Measurements from ENCODE around the gene CD2. TPM values are rescaled to one million over a fixed set of nuclear protein-coding genes. Genes with fewer than 3 reads are reported as not detected.
A peak's percentile ranks its signal among the peaks of the same experiment; 100 is the strongest.

CD2 gene
- total and polyA plus RNA-seq, 2 experiments from 2014 or later = not detected

GRCh38 chr1:116764906-116765862, 11.0 kb downstream of the CD2 start:
- 75 to 79% methylated on average over 13 to 15 of the region's 15 CpGs for WGBS, 2 experiments (ENCODE audit: low coverage in 1 of 2, low lambda C conversion rate in 2 of 2, missing lambda C conversion rate in 2 of 2)
- in situ Hi-C loops (cut with MboI) = no loop called here

GRCh38 chr1:116765962-116766361, 11.7 kb downstream of the CD2 start:
- Histone ChIP-seq H3K4me3 (no peak overlapping the region), H3K9me3 (ENCODE audit: low read depth) (no peaks in the 10 kb centered on the region), H4K20me1 (ENCODE audit: insufficient read depth) (no peaks in the 10 kb centered on the region), H3K9ac (no peak overlapping the region), H3F3A (ENCODE audit: insufficient read depth) (no peaks in the 10 kb centered on the region), H2AFZ (no peak overlapping the region), H3K9me2 (ENCODE audit: insufficient read depth) (no peaks in the 10 kb centered on the region), H3K36me3 (ENCODE audit: low read depth) (no peaks in the 10 kb centered on the region), H3K27me3 (replicated peaks; ENCODE audit: insufficient read depth) (no peaks in the 10 kb centered on the region), H3K27ac (no peak overlapping the region), H3K4me1 (ENCODE audit: insufficient read depth) (no peaks in the 10 kb centered on the region), H3K79me2 (ENCODE audit: insufficient read depth) (no peaks in the 10 kb centered on the region), H3K4me2 (ENCODE audit: unreplicated experiment) (no peak overlapping the region)
- in situ Hi-C loops (cut with MboI) = no loop called here
- DNase-seq = peak; percentile 48
- no peak for TF ChIP-seq EZH2 (IDR thresholded peaks at IDR 0.05; ENCODE audit: insufficient read depth, poor library complexity, severe bottlenecking)
- TF ChIP-seq EZH2phosphoT487 (IDR thresholded peaks at IDR 0.05; ENCODE audit: insufficient read depth, low read depth) = no peak
- 67 to 80% methylated on average over 4 of the region's 4 CpGs for WGBS, 2 experiments (ENCODE audit: low coverage in 1 of 2, low lambda C conversion rate in 2 of 2, missing lambda C conversion rate in 2 of 2)

More at GRCh38 chr1:116764906-116765862, 11.0 kb downstream of the CD2 start:
- no peak for TF ChIP-seq EZH2 (IDR thresholded peaks at IDR 0.05; ENCODE audit: insufficient read depth, poor library complexity, severe bottlenecking)
- TF ChIP-seq EZH2phosphoT487 (IDR thresholded peaks at IDR 0.05; ENCODE audit: insufficient read depth, low read depth) = no peak
- no peak for DNase-seq
- Histone ChIP-seq H3K4me3 (no peak overlapping the region), H3K9me3 (ENCODE audit: low read depth) (no peaks in the 10 kb centered on the region), H3K27ac (no peak overlapping the region), H3K36me3 (ENCODE audit: low read depth) (no peaks in the 10 kb centered on the region), H3K27me3 (replicated peaks; ENCODE audit: insufficient read depth) (no peaks in the 10 kb centered on the region), H3F3A (ENCODE audit: insufficient read depth) (no peaks in the 10 kb centered on the region), H2AFZ (no peak overlapping the region), H3K9ac (no peak overlapping the region), H3K9me2 (ENCODE audit: insufficient read depth) (no peaks in the 10 kb centered on the region), H4K20me1 (ENCODE audit: insufficient read depth) (no peaks in the 10 kb centered on the region), H3K4me1 (ENCODE audit: insufficient read depth) (no peaks in the 10 kb centered on the region), H3K4me2 (ENCODE audit: unreplicated experiment) (no peak overlapping the region), H3K79me2 (ENCODE audit: insufficient read depth) (no peaks in the 10 kb centered on the region)

- Histone ChIP-seq H3K4me1 (ENCODE audit: insufficient read depth) (no peaks in the 10 kb centered on the region), H3K9ac (no peak overlapping the region), H3K9me3 (ENCODE audit: low read depth) (no peaks in the 10 kb centered on the region), H3K9me2 (ENCODE audit: insufficient read depth) (no peaks in the 10 kb centered on the region), H3K4me3 (no peak overlapping the region), H3K27ac (no peak overlapping the region), H3K36me3 (ENCODE audit: low read depth) (no peaks in the 10 kb centered on the region), H3F3A (ENCODE audit: insufficient read depth) (no peaks in the 10 kb centered on the region), H2AFZ (no peak overlapping the region), H3K4me2 (ENCODE audit: unreplicated experiment) (no peak overlapping the region), H3K27me3 (replicated peaks; ENCODE audit: insufficient read depth) (no peaks in the 10 kb centered on the region), H3K79me2 (ENCODE audit: insufficient read depth) (no peaks in the 10 kb centered on the region), H4K20me1 (ENCODE audit: insufficient read depth) (no peaks in the 10 kb centered on the region)
- peak; percentile 53 for DNase-seq
- TF ChIP-seq EZH2phosphoT487 (IDR thresholded peaks at IDR 0.05; ENCODE audit: insufficient read depth, low read depth) (no peak), EZH2 (IDR thresholded peaks at IDR 0.05; ENCODE audit: insufficient read depth, poor library complexity, severe bottlenecking) (no peak)
- in situ Hi-C loops (cut with MboI) = no loop called here
- WGBS, 2 experiments (ENCODE audit: low coverage in 1 of 2, low lambda C conversion rate in 2 of 2, missing lambda C conversion rate in 2 of 2) = 79 to 84% methylated on average over 13 of the region's 13 CpGs
Measured at GRCh38 chr1:116766616-116767469, 12.6 kb downstream of the CD2 start.

GRCh38 chr1:116767782-116768382, 13.7 kb downstream of the CD2 start:
- no peaks in the 10 kb centered on the region for H3K9me2 ChIP-seq (ENCODE audit: insufficient read depth)
- whole genome bisulfite sequencing, 2 experiments (ENCODE audit: low coverage in 1 of 2, low lambda C conversion rate in 2 of 2, missing lambda C conversion rate in 2 of 2) = 89 to 91% methylated on average over 5 of the region's 5 CpGs
- no peak overlapping the region for H3K4me2 ChIP-seq (ENCODE audit: unreplicated experiment)
- H4K20me1 ChIP-seq (ENCODE audit: insufficient read depth) = no peaks in the 10 kb centered on the region
- no peaks in the 10 kb centered on the region for H3K79me2 ChIP-seq (ENCODE audit: insufficient read depth)
- no peaks in the 10 kb centered on the region for H3K9me3 ChIP-seq (ENCODE audit: low read depth)
- H3K9ac ChIP-seq = no peak overlapping the region
- no peak overlapping the region for H2AFZ ChIP-seq
- no peak overlapping the region for H3K27ac ChIP-seq
- DNase-seq = no peak
- H3K36me3 ChIP-seq (ENCODE audit: low read depth) = no peaks in the 10 kb centered on the region
- H3K4me3 ChIP-seq = no peak overlapping the region
- in situ Hi-C loops (cut with MboI) = no loop called here
- H3K27me3 ChIP-seq (replicated peaks; ENCODE audit: insufficient read depth) = no peaks in the 10 kb centered on the region
- H3F3A ChIP-seq (ENCODE audit: insufficient read depth) = no peaks in the 10 kb centered on the region
- TF ChIP-seq EZH2phosphoT487 (IDR thresholded peaks at IDR 0.05; ENCODE audit: insufficient read depth, low read depth) = no peak
- no peak for TF ChIP-seq EZH2 (IDR thresholded peaks at IDR 0.05; ENCODE audit: insufficient read depth, poor library complexity, severe bottlenecking)
- H3K4me1 ChIP-seq (ENCODE audit: insufficient read depth) = peaks cover 5% of the 10 kb centered on the region

Data from GM23248 (cell line).